NB4 (cell line): Measurements from ENCODE around the gene KLHL22.

ENCODE experiments used
- MYC ChIP-seq: IDR thresholded peaks from 2 replicates; pipeline ENCODE4 v1.6.1; 2011; ENCODE audit warnings: low read depth, low read length
- TF ChIP-seq, protein P1 (sequence below): IDR thresholded peaks from one replicate; pipeline ENCODE4 v1.5.1; 2012; ENCODE audit warnings: low read depth, low read length

DNA sequence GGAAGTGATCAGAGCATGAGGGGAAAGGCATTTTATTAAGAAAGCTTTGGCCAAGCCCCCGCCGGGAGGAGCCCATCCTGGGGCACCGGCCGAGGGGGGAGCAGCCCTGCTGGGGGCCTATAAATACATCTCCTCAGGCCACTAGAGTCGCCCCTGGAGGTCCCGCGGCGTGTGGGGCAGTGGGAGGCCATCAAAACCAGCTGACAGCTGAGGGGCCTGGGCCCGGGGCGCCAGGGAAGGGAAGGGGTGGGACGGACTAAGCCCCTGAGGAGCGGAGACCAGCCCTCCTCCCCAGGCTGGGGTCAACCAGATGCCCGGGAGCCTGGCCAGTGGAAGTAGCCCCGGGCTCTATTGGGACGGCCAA is 71.0 kb downstream of the KLHL22 start:
- TF ChIP-seq, protein P1, sequence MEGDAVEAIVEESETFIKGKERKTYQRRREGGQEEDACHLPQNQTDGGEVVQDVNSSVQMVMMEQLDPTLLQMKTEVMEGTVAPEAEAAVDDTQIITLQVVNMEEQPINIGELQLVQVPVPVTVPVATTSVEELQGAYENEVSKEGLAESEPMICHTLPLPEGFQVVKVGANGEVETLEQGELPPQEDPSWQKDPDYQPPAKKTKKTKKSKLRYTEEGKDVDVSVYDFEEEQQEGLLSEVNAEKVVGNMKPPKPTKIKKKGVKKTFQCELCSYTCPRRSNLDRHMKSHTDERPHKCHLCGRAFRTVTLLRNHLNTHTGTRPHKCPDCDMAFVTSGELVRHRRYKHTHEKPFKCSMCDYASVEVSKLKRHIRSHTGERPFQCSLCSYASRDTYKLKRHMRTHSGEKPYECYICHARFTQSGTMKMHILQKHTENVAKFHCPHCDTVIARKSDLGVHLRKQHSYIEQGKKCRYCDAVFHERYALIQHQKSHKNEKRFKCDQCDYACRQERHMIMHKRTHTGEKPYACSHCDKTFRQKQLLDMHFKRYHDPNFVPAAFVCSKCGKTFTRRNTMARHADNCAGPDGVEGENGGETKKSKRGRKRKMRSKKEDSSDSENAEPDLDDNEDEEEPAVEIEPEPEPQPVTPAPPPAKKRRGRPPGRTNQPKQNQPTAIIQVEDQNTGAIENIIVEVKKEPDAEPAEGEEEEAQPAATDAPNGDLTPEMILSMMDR, result no peak
- TF ChIP-seq MYC, result no peak
